CD4-positive, CD25-positive, alpha-beta regulatory T cell (primary cell): Measurements from ENCODE around the gene BAZ1A. TPM values are rescaled to one million over a fixed set of nuclear protein-coding genes. Genes with fewer than 3 reads are reported as not detected.
A peak's percentile ranks its signal among the peaks of the same experiment; 100 is the strongest.

Experiments
- ATAC-seq, 2 donors: fragments of 150-1000 bp; cut with Tn5 transposase; one replicate each; pipeline ENCODE4 v1.10.0; 2021; ENCODE audit warnings: low read depth in 2 of 2, moderate number of reproducible peaks in 2 of 2, moderate library complexity in 1 of 2
- DNase-seq, 3 donors: peaks; one replicate each; pipeline versions ENCODE4 v3.0.0 to v3.0.0-alpha.2; 2012 to 2022; ENCODE audit warnings: mixed read lengths in 1 of 3
- H3K27ac ChIP-seq: one replicate; pipeline ENCODE4 v1.7.0; 2013; ENCODE audit warnings: mild to moderate bottlenecking, low read length; ENCODE audit not compliant: insufficient read depth, poor library complexity, severe bottlenecking
- H3K27me3 ChIP-seq: one replicate; pipeline ENCODE4 v1.7.0; 2013; ENCODE audit warnings: low read length; ENCODE audit not compliant: control insufficient read depth, insufficient read depth
- H3K36me3 ChIP-seq: one replicate; pipeline ENCODE4 v1.7.0; 2013; ENCODE audit warnings: mild to moderate bottlenecking, low read length, moderate library complexity; ENCODE audit not compliant: control insufficient read depth, insufficient read depth
- H3K4me1 ChIP-seq: 2 replicates; pipeline ENCODE4 v1.7.0; 2013; ENCODE audit warnings: mild to moderate bottlenecking, low read length; ENCODE audit not compliant: insufficient read depth, control insufficient read depth, poor library complexity, severe bottlenecking
- H3K4me3 ChIP-seq: one replicate; pipeline ENCODE4 v1.7.0; 2013; ENCODE audit warnings: low read depth, mild to moderate bottlenecking, low read length, moderate library complexity
- H3K9me3 ChIP-seq, 2 experiments: 1 replicate in 1 of 2; 2 replicates in 1 of 2; pipeline ENCODE4 v1.7.0; 2013; ENCODE audit warnings: low read length in 2 of 2, mild to moderate bottlenecking in 1 of 2, moderate library complexity in 1 of 2; ENCODE audit not compliant: control insufficient read depth in 2 of 2
- H3K27ac Mint-ChIP-seq, 3 donors: one replicate each; pipeline ENCODE4 v1.8.0; 2020 to 2022; ENCODE audit warnings: mild to moderate bottlenecking in 3 of 3, mixed read lengths in 3 of 3, moderate library complexity in 2 of 3
- H3K27me3 Mint-ChIP-seq: one replicate; pipeline ENCODE4 v1.8.0; 2022; ENCODE audit warnings: mild to moderate bottlenecking, mixed read lengths
- H3K36me3 Mint-ChIP-seq: one replicate; pipeline ENCODE4 v1.8.0; 2020; ENCODE audit warnings: mixed read lengths
- H3K4me1 Mint-ChIP-seq, 4 donors: one replicate each; pipeline ENCODE4 v1.8.0; 2020 to 2022; ENCODE audit warnings: mixed read lengths in 4 of 4, mild to moderate bottlenecking in 1 of 4
- H3K4me3 Mint-ChIP-seq, 4 donors: one replicate each; pipeline ENCODE4 v1.8.0; 2020 to 2022; ENCODE audit warnings: mild to moderate bottlenecking in 4 of 4, mixed read lengths in 4 of 4, moderate library complexity in 3 of 4
- H3K9me3 Mint-ChIP-seq, 7 donors: one replicate each; pipeline ENCODE4 v1.8.0; 2020 to 2022; ENCODE audit warnings: mixed read lengths in 7 of 7, mild to moderate bottlenecking in 3 of 7, moderate library complexity in 2 of 7
- polyA plus RNA-seq, 4 donors: library from polyadenylated mRNA; unstranded; fragments of 300-500 nt; fragmentation: Illumina TruSeq; gene quantifications; one replicate each; pipeline ENCODE4 v1.2.3, GENCODE V29; 2021
- total RNA-seq: library from RNA; stranded (reverse); gene quantifications from one replicate; pipeline ENCODE4 v1.2.3, GENCODE V29; 2022

Gene BAZ1A
- total and polyA plus RNA-seq, 5 donors from 2014 or later = 9.4 to 55.1 (median 10.2) TPM

GRCh38 chr14:34867199-34867598, 8.0 kb downstream of the BAZ1A start:
- H3K27ac ChIP-seq = no peak overlapping the region
- no peaks in the 10 kb centered on the region for H3K9me3 ChIP-seq
- Mint-ChIP-seq H3K36me3 (peaks cover 4% of the 10 kb centered on the region), H3K27ac (no peak overlapping the region), H3K4me3 (no peak overlapping the region), H3K9me3 (no peaks in the 10 kb centered on the region), H3K4me1 (peaks cover 22 to 66% (median 46%) of the 10 kb centered on the region in 4 donors), H3K27me3 (no peaks in the 10 kb centered on the region)
- peaks cover 14% of the 10 kb centered on the region for H3K36me3 ChIP-seq
- ATAC-seq = no peak
- H3K4me1 ChIP-seq = peaks cover 37% of the 10 kb centered on the region
- no peaks in the 10 kb centered on the region for H3K27me3 ChIP-seq
- H3K4me3 ChIP-seq = no peak overlapping the region
- DNase-seq = no peak

GRCh38 chr14:34865889-34866574, 9.1 kb downstream of the BAZ1A start:
- Mint-ChIP-seq H3K27me3 (no peaks in the 10 kb centered on the region), H3K9me3 (no peaks in the 10 kb centered on the region), H3K36me3 (peaks cover 16% of the 10 kb centered on the region), H3K4me3 (peak overlapping the region in 1 of 4 donors; percentile 24), H3K4me1 (peaks cover 22 to 65% (median 43%) of the 10 kb centered on the region in 4 donors), H3K27ac (peak overlapping the region in 1 of 3 donors; percentile 29)
- H3K27ac ChIP-seq = no peak overlapping the region
- DNase-seq (no peak), ATAC-seq (no peak)
- peaks cover 22% of the 10 kb centered on the region for H3K36me3 ChIP-seq
- peaks cover 25% of the 10 kb centered on the region for H3K4me1 ChIP-seq
- H3K9me3 ChIP-seq = no peaks in the 10 kb centered on the region
- no peaks in the 10 kb centered on the region for H3K27me3 ChIP-seq
- H3K4me3 ChIP-seq = no peak overlapping the region

GRCh38 chr14:34863844-34864243, 11.3 kb downstream of the BAZ1A start:
- peaks cover 27% of the 10 kb centered on the region for H3K36me3 ChIP-seq

GRCh38 chr14:34858765-34859164, 16.4 kb downstream of the BAZ1A start:
- peaks cover 0 to 6% of the 10 kb centered on the region in 2 experiments for H3K9me3 ChIP-seq
- H3K27ac ChIP-seq = no peak overlapping the region
- Mint-ChIP-seq H3K27ac (no peak overlapping the region), H3K4me3 (peak overlapping the region in 2 of 4 donors; percentile 15 to 33), H3K4me1 (peaks cover 11 to 57% (median 29%) of the 10 kb centered on the region in 4 donors), H3K27me3 (no peaks in the 10 kb centered on the region), H3K9me3 (peaks cover 0 to 5% (median 0%) of the 10 kb centered on the region in 7 donors), H3K36me3 (peaks cover 39% of the 10 kb centered on the region)
- H3K4me3 ChIP-seq = no peak overlapping the region
- peaks cover 14% of the 10 kb centered on the region for H3K4me1 ChIP-seq
- no peak for DNase-seq
- ATAC-seq = no peak
- no peaks in the 10 kb centered on the region for H3K27me3 ChIP-seq
- H3K36me3 ChIP-seq = peaks cover 27% of the 10 kb centered on the region

More at GRCh38 chr14:34863844-34864243, 11.3 kb downstream of the BAZ1A start:
- H3K27ac ChIP-seq = no peak overlapping the region
- Mint-ChIP-seq H3K36me3 (peaks cover 22% of the 10 kb centered on the region), H3K9me3 (no peaks in the 10 kb centered on the region), H3K4me3 (no peak overlapping the region), H3K4me1 (peaks cover 16 to 54% (median 29%) of the 10 kb centered on the region in 4 donors), H3K27ac (no peak overlapping the region), H3K27me3 (no peaks in the 10 kb centered on the region)
- no peak for DNase-seq
- no peaks in the 10 kb centered on the region for H3K27me3 ChIP-seq
- H3K4me1 ChIP-seq = peaks cover 14% of the 10 kb centered on the region
- no peak overlapping the region for H3K4me3 ChIP-seq
- H3K9me3 ChIP-seq = no peaks in the 10 kb centered on the region
- ATAC-seq = no peak

GRCh38 chr14:34857689-34858449, 17.3 kb downstream of the BAZ1A start:
- DNase-seq (peak in 2 of 3 donors; percentile 65 to 87), ATAC-seq (peak; percentile 89)
- peaks cover 33% of the 10 kb centered on the region for H3K36me3 ChIP-seq
- Mint-ChIP-seq H3K4me1 (peaks cover 16 to 61% (median 35%) of the 10 kb centered on the region in 4 donors), H3K36me3 (peaks cover 48% of the 10 kb centered on the region), H3K4me3 (peak overlapping the region; percentile 1 to 35 (median 24)), H3K27ac (peak overlapping the region; percentile 23 to 89 (median 79)), H3K27me3 (no peaks in the 10 kb centered on the region), H3K9me3 (peaks cover 0 to 5% (median 0%) of the 10 kb centered on the region in 7 donors)
- peaks cover 14% of the 10 kb centered on the region for H3K4me1 ChIP-seq
- peak overlapping the region; percentile 27 for H3K4me3 ChIP-seq
- H3K27ac ChIP-seq = peak overlapping the region; percentile 34
- H3K27me3 ChIP-seq = no peaks in the 10 kb centered on the region
- peaks cover 0 to 6% of the 10 kb centered on the region in 2 experiments for H3K9me3 ChIP-seq

- Histone ChIP-seq H3K4me1 (peaks cover 10% of the 10 kb centered on the region), H3K4me3 (no peak overlapping the region), H3K36me3 (peaks cover 20% of the 10 kb centered on the region), H3K9me3 (peaks cover 0 to 5% of the 10 kb centered on the region in 2 experiments), H3K27me3 (no peaks in the 10 kb centered on the region), H3K27ac (no peak overlapping the region)
- Mint-ChIP-seq H3K4me3 (no peak overlapping the region), H3K27me3 (no peaks in the 10 kb centered on the region), H3K36me3 (peaks cover 40% of the 10 kb centered on the region), H3K27ac (peak overlapping the region in 2 of 3 donors; percentile 55 to 70), H3K9me3 (peaks cover 0 to 5% (median 0%) of the 10 kb centered on the region in 7 donors), H3K4me1 (peaks cover 29 to 53% (median 43%) of the 10 kb centered on the region in 4 donors)
- no peak for ATAC-seq
- no peak for DNase-seq
Observed at GRCh38 chr14:34853041-34853440, 22.1 kb downstream of the BAZ1A start.

GRCh38 chr14:34851395-34851794, 23.8 kb downstream of the BAZ1A start:
- peak overlapping the region in 2 of 3 donors; percentile 65 to 77 for H3K27ac Mint-ChIP-seq
- peaks cover 24 to 46% (median 36%) of the 10 kb centered on the region in 4 donors for H3K4me1 Mint-ChIP-seq
- ATAC-seq (no peak), DNase-seq (no peak)
- no peak overlapping the region for H3K27ac ChIP-seq
- H3K4me1 ChIP-seq = no peaks in the 10 kb centered on the region
- no peaks in the 10 kb centered on the region for H3K9me3 Mint-ChIP-seq
- H3K36me3 ChIP-seq = peaks cover 23% of the 10 kb centered on the region
- peaks cover 32% of the 10 kb centered on the region for H3K36me3 Mint-ChIP-seq
- no peaks in the 10 kb centered on the region for H3K9me3 ChIP-seq
- H3K27me3 ChIP-seq = no peaks in the 10 kb centered on the region
- no peak overlapping the region for H3K4me3 ChIP-seq
- no peaks in the 10 kb centered on the region for H3K27me3 Mint-ChIP-seq
- no peak overlapping the region for H3K4me3 Mint-ChIP-seq
